Large intestine (tissue), 3 donors: ENCODE data around the gene TEX261. TPM values are rescaled to one million over a fixed set of nuclear protein-coding genes. Genes with fewer than 3 reads are reported as not detected.

Experiments
- DNase-seq, 2 donors: peaks; one replicate each; pipeline versions ENCODE4 v3.0.0 to v3.0.0-alpha.2; 2013
- H3K27ac ChIP-seq: one replicate; pipeline ENCODE4 v1.5.1; 2013; ENCODE audit warnings: low read length
- H3K27me3 ChIP-seq: 2 replicates; pipeline ENCODE4 v1.6.1; 2013; ENCODE audit warnings: low read length; ENCODE audit not compliant: control insufficient read depth, insufficient read depth
- H3K36me3 ChIP-seq: 2 replicates; pipeline ENCODE4 v1.6.1; 2013; ENCODE audit warnings: low read length; ENCODE audit not compliant: control insufficient read depth, insufficient read depth
- H3K4me1 ChIP-seq: one replicate; pipeline ENCODE4 v1.6.1; 2013; ENCODE audit warnings: low read length; ENCODE audit not compliant: control insufficient read depth, insufficient read depth
- H3K4me3 ChIP-seq: one replicate; pipeline ENCODE4 v1.5.1; 2013; ENCODE audit warnings: low read length
- H3K9me3 ChIP-seq: one replicate; pipeline ENCODE4 v1.6.1; 2013; ENCODE audit warnings: mild to moderate bottlenecking, low read depth, low read length, moderate library complexity; ENCODE audit not compliant: control insufficient read depth
- WGBS: methylation state at CpG from one replicate; pipeline ENCODE4 v1.1.5; 2013; ENCODE audit warnings: low lambda C conversion rate; ENCODE audit not compliant: insufficient coverage; 5-methylcytosine and 5-hydroxymethylcytosine counted together
- polyA plus RNA-seq: library from polyadenylated mRNA; unstranded; fragments of 120-200 nt; gene quantifications from one replicate; pipeline ENCODE4 v1.2.1, GENCODE V29; 2013

TEX261 gene
- polyA plus RNA-seq, 1 donor: 43.6 TPM

- WGBS: 0% methylated on average over 1 of the region's 14 CpGs
- H3K27me3 ChIP-seq: peaks cover 51% of the 10 kb centered on the region
- H3K9me3 ChIP-seq: no peaks in the 10 kb centered on the region
- H3K36me3 ChIP-seq: no peaks in the 10 kb centered on the region
- no peak overlapping the region for H3K4me3 ChIP-seq
- DNase-seq: no peak
- H3K27ac ChIP-seq: no peak overlapping the region
- H3K4me1 ChIP-seq: no peaks in the 10 kb centered on the region
Observed at GRCh38 chr2:70965506-70965905, 29.2 kb downstream of the TEX261 start.

GRCh38 chr2:70964596-70965386, 29.9 kb downstream of the TEX261 start:
- peaks cover 51% of the 10 kb centered on the region for H3K27me3 ChIP-seq
- H3K4me1 ChIP-seq: no peaks in the 10 kb centered on the region
- H3K36me3 ChIP-seq: no peaks in the 10 kb centered on the region
- H3K27ac ChIP-seq: no peak overlapping the region
- DNase-seq: peak; percentile 42 to 67
- peak overlapping the region; percentile 27 for H3K4me3 ChIP-seq
- H3K9me3 ChIP-seq: no peaks in the 10 kb centered on the region
- WGBS: 0% methylated on average over 7 of the region's 59 CpGs

GRCh38 chr2:70964133-70964532, 30.5 kb downstream of the TEX261 start:
- H3K4me1 ChIP-seq: no peaks in the 10 kb centered on the region
- no peak for DNase-seq
- no peaks in the 10 kb centered on the region for H3K36me3 ChIP-seq
- 80% methylated on average over 2 of the region's 4 CpGs for WGBS
- H3K9me3 ChIP-seq: no peaks in the 10 kb centered on the region
- no peak overlapping the region for H3K27ac ChIP-seq
- H3K4me3 ChIP-seq: no peak overlapping the region
- peaks cover 52% of the 10 kb centered on the region for H3K27me3 ChIP-seq

- Histone ChIP-seq H3K36me3 (no peaks in the 10 kb centered on the region), H3K27me3 (peaks cover 54% of the 10 kb centered on the region), H3K4me3 (no peak overlapping the region), H3K27ac (no peak overlapping the region), H3K9me3 (no peaks in the 10 kb centered on the region), H3K4me1 (no peaks in the 10 kb centered on the region)
- no peak for DNase-seq
- 60% methylated on average over 1 of the region's 18 CpGs for WGBS
Observed at GRCh38 chr2:70962885-70963878, 31.5 kb downstream of the TEX261 start.

DNA sequence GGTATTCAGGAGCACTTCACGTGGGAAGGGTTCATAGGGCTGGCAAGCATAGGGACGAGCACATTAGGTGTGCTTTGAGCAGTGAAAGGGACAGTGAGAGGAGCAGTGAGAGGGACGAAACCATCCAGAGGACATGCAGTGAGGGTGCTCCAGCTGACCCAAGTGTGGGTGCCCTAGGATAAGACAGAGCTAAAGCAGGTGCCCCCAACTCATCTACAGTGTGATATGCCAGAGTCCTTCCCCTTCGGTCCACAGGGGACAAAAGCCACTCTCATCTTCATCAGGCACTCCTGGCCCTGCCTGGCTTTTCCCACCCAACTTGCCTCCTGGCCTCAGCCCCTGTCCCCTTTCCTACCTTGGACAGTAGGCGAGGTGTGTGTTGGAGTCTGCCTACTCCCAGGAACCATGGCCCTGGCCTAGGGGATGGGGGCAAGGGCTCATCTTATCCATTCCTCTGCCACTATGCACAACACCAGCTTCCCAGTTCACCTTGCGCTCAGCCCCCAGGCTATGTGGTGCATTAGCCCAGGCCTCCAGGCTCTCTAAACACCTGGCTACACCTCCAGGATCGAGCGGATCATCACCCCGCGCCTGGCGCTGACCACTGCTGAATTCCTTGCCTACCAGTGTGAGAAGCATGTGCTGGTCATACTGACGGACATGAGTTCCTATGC, 32.3 kb downstream of the TEX261 start:
- Histone ChIP-seq H3K4me1 (peaks cover 6% of the 10 kb centered on the region), H3K9me3 (no peaks in the 10 kb centered on the region), H3K4me3 (no peak overlapping the region), H3K27me3 (peaks cover 54% of the 10 kb centered on the region), H3K36me3 (no peaks in the 10 kb centered on the region), H3K27ac (no peak overlapping the region)
- WGBS: no CpG with 5 or more reads among the region's 12 CpGs
- DNase-seq: no peak

GRCh38 chr2:70961648-70961994, 33.1 kb downstream of the TEX261 start:
- H3K36me3 ChIP-seq: no peaks in the 10 kb centered on the region
- no peak for DNase-seq
- WGBS: no CpG with 5 or more reads among the region's 4 CpGs

GRCh38 chr2:70960833-70961647, 33.6 kb downstream of the TEX261 start:
- no CpG with 5 or more reads among the region's 14 CpGs for WGBS
- Histone ChIP-seq H3K27me3 (peaks cover 45% of the 10 kb centered on the region), H3K4me1 (peaks cover 8% of the 10 kb centered on the region), H3K36me3 (no peaks in the 10 kb centered on the region), H3K9me3 (no peaks in the 10 kb centered on the region), H3K27ac (no peak overlapping the region), H3K4me3 (no peak overlapping the region)
- no peak for DNase-seq

More at GRCh38 chr2:70961648-70961994, 33.1 kb downstream of the TEX261 start:
- Histone ChIP-seq H3K27ac (no peak overlapping the region), H3K9me3 (no peaks in the 10 kb centered on the region), H3K4me1 (peaks cover 8% of the 10 kb centered on the region), H3K27me3 (peaks cover 47% of the 10 kb centered on the region), H3K4me3 (no peak overlapping the region)

DNA sequence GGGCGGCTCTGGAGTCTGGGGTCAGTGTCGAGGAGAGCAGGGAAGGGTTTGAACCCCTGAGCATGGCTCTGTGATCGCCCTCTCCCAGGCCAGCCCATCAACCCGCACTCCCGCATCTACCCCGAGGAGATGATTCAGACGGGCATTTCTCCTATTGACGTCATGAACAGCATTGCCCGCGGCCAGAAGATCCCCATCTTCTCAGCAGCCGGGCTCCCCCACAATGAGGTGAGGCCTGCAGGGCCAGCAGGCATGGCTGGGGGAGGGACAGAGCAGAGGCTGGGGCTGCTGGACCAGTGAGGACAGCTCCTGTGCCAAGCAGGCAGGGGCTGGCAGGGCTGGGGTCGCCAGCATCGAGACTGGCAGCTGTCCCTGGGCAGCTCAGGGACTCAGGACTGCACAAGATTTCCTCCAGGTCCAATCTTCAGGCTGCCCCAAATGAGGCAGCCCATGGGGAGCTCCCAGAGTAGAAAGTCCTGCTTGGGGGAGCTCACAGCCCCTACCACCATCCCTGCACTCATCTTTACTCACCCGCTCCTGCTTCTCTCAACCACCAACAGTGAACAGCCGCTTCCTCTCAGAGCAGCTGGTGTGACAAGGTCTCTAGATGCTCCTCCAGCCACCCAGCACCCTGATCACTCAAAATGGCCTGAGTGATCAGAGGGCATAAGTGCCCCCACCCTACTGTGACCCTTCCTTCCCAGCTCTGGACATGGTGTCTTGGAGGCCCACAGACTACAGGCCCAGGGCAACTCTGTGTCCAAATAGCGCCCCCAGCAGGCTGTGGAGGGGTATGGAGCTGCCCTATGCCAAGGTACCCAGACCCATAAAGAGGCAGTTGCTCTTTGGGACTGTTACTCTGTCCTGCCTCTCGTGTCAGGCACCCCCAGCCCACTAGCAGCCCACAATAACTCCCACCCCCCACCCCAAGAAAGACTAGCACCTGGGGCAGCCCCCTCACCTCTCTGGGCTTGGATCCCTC, 34.5 kb downstream of the TEX261 start:
- H3K27me3 ChIP-seq: peaks cover 42% of the 10 kb centered on the region
- H3K4me3 ChIP-seq: no peak overlapping the region
- H3K9me3 ChIP-seq: no peaks in the 10 kb centered on the region
- H3K36me3 ChIP-seq: no peaks in the 10 kb centered on the region
- peaks cover 8% of the 10 kb centered on the region for H3K4me1 ChIP-seq
- no peak for DNase-seq
- H3K27ac ChIP-seq: no peak overlapping the region
- no CpG with 5 or more reads among the region's 17 CpGs for WGBS

- Histone ChIP-seq H3K4me1 (peaks cover 8% of the 10 kb centered on the region), H3K36me3 (no peaks in the 10 kb centered on the region), H3K27ac (no peak overlapping the region), H3K4me3 (no peak overlapping the region), H3K9me3 (no peaks in the 10 kb centered on the region), H3K27me3 (peaks cover 40% of the 10 kb centered on the region)
- DNase-seq: no peak
- no CpG with 5 or more reads among the region's 9 CpGs for WGBS
Observed at GRCh38 chr2:70959271-70959761, 35.4 kb downstream of the TEX261 start.
